ENCODE data around the gene RTP1.
A peak's percentile ranks its signal among the peaks of the same experiment; 100 is the strongest.
"Not testable (repeated sequence)": the region's sequence is repeated elsewhere in the genome, so short reads cannot be mapped to it uniquely, and the experiment has no call there.

The RTP1 gene

GRCh38 chr3:187165144-187165543 lies 32.1 kb upstream of the RTP1 start:
- no peaks in the 10 kb centered on the region for H3K36me3 ChIP-seq (ENCODE audit: control insufficient read depth, insufficient read depth, low read length)
- no peak for DNase-seq (ENCODE audit: extremely low read depth, insufficient read length)
- no peaks in the 10 kb centered on the region; the same call in 1 of the 2 replicates for H3K27me3 ChIP-seq (replicated peaks; ENCODE audit: control insufficient read depth, insufficient read depth, low read length)
- TF ChIP-seq CTCF (IDR thresholded peaks at IDR 0.05; ENCODE audit: insufficient read depth, low read length, poor library complexity, severe bottlenecking): peak; percentile 46
- no peak overlapping the region for H3K4me3 ChIP-seq (replicated peaks; ENCODE audit: low read depth, low read length)

- DNase-seq (ENCODE audit: extremely low read depth, insufficient read length): no peak
- Histone ChIP-seq H3K4me3 (replicated peaks; ENCODE audit: low read depth, low read length) (no peak overlapping the region), H3K27me3 (replicated peaks; ENCODE audit: control insufficient read depth, insufficient read depth, low read length) (no peaks in the 10 kb centered on the region; the same call in 1 of the 2 replicates), H3K36me3 (ENCODE audit: control insufficient read depth, insufficient read depth, low read length) (no peaks in the 10 kb centered on the region)
- TF ChIP-seq CTCF (IDR thresholded peaks at IDR 0.05; ENCODE audit: insufficient read depth, low read length, poor library complexity, severe bottlenecking): no peak
These were observed 30.5 kb upstream of the RTP1 start for GRCh38 chr3:187166750-187167149.

GRCh38 chr3:187167777-187168176 lies 29.5 kb upstream of the RTP1 start:
- no peak for DNase-seq (ENCODE audit: extremely low read depth, insufficient read length)
- no peaks in the 10 kb centered on the region for H3K36me3 ChIP-seq (ENCODE audit: control insufficient read depth, insufficient read depth, low read length)
- H3K4me3 ChIP-seq (replicated peaks; ENCODE audit: low read depth, low read length): no peak overlapping the region
- no peak for TF ChIP-seq CTCF (IDR thresholded peaks at IDR 0.05; ENCODE audit: insufficient read depth, low read length, poor library complexity, severe bottlenecking)
- no peaks in the 10 kb centered on the region for H3K27me3 ChIP-seq (replicated peaks; ENCODE audit: control insufficient read depth, insufficient read depth, low read length)

GRCh38 chr3:187169231-187169960 lies 27.9 kb upstream of the RTP1 start:
- Histone ChIP-seq H3K36me3 (ENCODE audit: control insufficient read depth, insufficient read depth, low read length) (no peaks in the 10 kb centered on the region), H3K27me3 (replicated peaks; ENCODE audit: control insufficient read depth, insufficient read depth, low read length) (no peaks in the 10 kb centered on the region), H3K4me3 (replicated peaks; ENCODE audit: low read depth, low read length) (no peak overlapping the region)
- DNase-seq (ENCODE audit: extremely low read depth, insufficient read length): no peak
- no peak for TF ChIP-seq CTCF (IDR thresholded peaks at IDR 0.05; ENCODE audit: insufficient read depth, low read length, poor library complexity, severe bottlenecking)

GRCh38 chr3:187170911-187171310 lies 26.4 kb upstream of the RTP1 start:
- DNase-seq (ENCODE audit: extremely low read depth, insufficient read length); H3K4me3 ChIP-seq (replicated peaks; ENCODE audit: low read depth, low read length); H3K36me3 ChIP-seq (ENCODE audit: control insufficient read depth, insufficient read depth, low read length); H3K27me3 ChIP-seq (replicated peaks; ENCODE audit: control insufficient read depth, insufficient read depth, low read length): not testable (repeated sequence)

- no peak for DNase-seq (ENCODE audit: extremely low read depth, insufficient read length)
- Histone ChIP-seq H3K4me3 (replicated peaks; ENCODE audit: low read depth, low read length) (no peak overlapping the region), H3K36me3 (ENCODE audit: control insufficient read depth, insufficient read depth, low read length) (no peaks in the 10 kb centered on the region), H3K27me3 (replicated peaks; ENCODE audit: control insufficient read depth, insufficient read depth, low read length) (no peaks in the 10 kb centered on the region)
- no peak for TF ChIP-seq CTCF (IDR thresholded peaks at IDR 0.05; ENCODE audit: insufficient read depth, low read length, poor library complexity, severe bottlenecking)
These were observed 24.4 kb upstream of the RTP1 start for GRCh38 chr3:187172929-187173328.

Measured in GM06990 (cell line).